NCI-H1694 treated with DMSO at 0.1 percent for 48 hours (cell line): ENCODE measurements around the gene EPM2AIP1.
"Not testable (repeated sequence)": the region's sequence is repeated elsewhere in the genome, so short reads cannot be mapped to it uniquely, and the experiment has no call there.

Source experiments
- DNase-seq: peaks from one replicate; lab custom pipeline; 2025; lab: John Stamatoyannopoulos, UW

The EPM2AIP1 gene

DNA sequence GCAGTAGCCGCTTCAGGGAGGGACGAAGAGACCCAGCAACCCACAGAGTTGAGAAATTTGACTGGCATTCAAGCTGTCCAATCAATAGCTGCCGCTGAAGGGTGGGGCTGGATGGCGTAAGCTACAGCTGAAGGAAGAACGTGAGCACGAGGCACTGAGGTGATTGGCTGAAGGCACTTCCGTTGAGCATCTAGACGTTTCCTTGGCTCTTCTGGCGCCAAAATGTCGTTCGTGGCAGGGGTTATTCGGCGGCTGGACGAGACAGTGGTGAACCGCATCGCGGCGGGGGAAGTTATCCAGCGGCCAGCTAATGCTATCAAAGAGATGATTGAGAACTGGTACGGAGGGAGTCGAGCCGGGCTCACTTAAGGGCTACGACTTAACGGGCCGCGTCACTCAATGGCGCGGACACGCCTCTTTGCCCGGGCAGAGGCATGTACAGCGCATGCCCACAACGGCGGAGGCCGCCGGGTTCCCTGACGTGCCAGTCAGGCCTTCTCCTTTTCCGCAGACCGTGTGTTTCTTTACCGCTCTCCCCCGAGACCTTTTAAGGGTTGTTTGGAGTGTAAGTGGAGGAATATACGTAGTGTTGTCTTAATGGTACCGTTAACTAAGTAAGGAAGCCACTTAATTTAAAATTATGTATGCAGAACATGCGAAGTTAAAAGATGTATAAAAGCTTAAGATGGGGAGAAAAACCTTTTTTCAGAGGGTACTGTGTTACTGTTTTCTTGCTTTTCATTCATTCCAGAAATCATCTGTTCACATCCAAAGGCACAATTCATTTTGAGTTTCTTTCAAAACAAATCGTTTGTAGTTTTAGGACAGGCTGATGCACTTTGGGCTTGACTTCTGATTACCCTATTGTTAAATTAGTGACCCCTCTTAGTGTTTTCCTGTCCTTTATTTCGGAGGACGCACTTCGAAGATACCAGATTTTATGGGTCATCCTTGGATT lies 674 bp upstream of the EPM2AIP1 start, which contains the start of gene MLH1:
MLH1 (plus strand) TSS at position 193 of the 958 bp plus-strand sequence; CDS start at position 223, 30 bp downstream.
- no peak for DNase-seq

DNA sequence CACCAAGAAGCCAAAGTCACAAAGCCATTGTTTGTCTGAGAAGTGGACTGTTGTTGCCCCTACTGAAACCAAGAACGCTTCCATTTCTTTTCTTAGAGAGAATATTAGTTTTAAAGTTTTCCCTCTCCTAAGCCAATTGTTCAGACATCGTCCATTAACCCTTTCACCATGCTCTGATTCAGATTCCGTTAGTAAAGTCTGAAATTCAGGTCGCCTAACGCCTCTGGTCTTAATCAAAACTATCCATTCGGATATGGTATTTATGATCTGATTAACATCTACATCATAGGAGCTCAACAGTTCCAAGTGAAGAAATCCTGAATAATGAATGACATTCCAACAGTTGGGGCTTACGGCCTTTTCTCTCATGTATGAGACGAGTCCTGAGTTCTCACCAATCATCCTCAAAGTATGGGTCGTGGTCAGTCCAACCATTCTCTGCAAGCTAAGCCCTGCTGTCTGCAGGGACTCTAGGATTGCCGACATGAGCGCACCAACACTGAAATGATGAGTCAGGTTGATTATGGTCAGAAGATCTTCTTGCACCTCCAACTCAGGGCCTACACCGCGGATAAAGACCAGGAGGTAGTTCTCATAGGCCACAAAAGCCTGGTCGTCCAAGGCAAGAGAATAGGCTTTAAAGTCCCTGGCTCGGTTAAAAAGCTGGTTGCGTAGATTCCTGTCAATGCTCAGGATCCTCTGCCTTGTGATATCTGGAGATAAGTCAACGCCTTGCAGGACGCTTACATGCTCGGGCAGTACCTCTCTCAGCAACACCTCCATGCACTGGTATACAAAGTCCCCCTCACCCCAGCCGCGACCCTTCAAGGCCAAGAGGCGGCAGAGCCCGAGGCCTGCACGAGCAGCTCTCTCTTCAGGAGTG lies 767 bp downstream of the EPM2AIP1 start:
- DNase-seq: no peak

DNA sequence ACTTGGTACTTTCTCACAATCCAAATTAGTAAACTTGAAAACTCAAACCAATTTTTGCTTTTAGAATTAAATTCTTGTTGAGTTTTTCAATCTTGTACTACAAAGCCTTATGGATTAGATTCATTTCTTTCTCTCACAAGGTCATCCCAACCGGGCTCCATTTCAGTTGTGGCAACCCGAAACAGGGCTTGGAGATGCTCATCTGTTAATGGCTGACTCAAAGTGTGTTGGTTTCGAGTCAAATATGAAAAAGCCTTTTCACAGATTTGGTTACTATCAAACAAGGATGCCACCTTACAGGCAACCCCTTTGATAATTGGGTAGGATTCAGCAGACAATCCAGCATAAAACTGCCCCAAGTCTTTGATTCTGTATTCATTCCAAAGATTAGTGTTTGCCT lies 1.8 kb downstream of the EPM2AIP1 start:
- DNase-seq: no peak

DNA sequence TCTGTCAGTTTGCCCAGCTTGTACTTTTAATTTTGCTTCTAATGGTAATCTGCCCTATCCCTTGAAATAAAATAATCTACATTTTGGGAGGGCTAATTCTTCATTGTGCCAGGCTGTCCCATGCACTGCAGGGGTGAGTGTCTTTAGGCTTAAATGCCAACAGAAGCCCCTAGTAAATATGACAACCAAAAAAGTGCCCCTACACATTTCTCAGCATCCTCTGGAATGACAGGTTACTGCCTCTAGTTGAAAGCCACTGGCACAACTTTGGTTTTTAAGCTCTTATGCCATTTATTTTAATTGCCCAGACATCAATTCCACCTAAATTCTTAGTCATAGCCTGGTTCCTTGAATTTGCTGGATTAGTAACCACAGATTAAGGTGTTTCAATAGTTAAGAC lies 3.4 kb downstream of the EPM2AIP1 start:
- DNase-seq: no peak

DNA sequence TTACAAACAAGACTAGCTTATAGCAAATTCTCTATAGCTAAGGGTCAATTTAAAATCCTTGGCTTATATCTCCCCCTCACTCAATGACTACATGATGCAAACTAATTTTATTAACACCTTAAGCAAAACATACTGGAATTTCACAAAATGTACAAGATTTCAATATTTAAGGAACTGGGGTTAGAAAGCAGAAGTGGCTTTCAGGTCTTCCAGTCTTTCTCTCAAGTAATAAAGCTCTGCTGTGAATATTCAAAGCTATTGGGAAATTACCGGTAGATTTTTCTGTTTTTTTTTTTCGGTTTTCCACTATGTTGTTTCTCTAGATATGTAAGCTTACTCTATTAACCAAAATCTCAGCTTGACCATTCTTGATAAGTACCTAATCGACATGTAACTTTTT lies 3.9 kb downstream of the EPM2AIP1 start:
- DNase-seq: no peak

DNA sequence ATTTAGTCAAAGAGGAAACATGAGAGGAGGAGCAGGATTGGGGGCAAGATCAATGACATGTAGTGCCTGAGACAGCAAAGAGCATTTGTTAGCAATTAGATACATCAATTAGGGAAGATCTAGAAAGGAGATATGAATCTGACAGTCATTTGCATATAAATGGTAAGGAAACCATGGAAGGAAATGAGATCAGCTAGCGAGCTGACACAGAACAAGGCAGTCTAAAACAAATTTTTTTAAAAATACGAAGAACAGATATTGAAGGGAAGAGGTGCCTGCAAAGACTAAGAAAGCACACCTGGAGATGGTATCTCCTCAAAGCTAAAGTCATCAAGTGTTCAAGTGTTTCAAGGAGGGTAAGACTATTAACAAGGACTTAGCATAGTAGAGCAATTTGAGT lies 4.6 kb downstream of the EPM2AIP1 start:
- DNase-seq: no peak

DNA sequence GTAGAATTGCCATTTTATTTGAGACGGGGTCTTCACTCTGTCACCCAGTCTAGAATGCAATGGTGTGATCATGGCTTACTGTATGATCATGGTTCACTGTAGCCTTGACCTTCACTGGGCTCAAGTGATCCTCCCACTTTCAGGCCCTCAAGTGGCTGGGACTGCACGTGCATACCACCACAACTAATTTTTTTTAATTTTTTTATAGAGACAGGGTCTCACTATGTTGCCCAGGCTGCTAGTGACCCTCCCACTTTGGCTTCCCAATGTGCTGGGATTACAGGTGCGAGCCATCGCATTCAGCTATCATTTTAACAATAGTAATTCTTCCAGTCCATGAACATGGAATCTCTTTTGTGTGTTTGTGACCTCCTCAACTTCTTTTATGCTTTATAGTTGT lies 11.9 kb downstream of the EPM2AIP1 start:
- DNase-seq: no peak

DNA sequence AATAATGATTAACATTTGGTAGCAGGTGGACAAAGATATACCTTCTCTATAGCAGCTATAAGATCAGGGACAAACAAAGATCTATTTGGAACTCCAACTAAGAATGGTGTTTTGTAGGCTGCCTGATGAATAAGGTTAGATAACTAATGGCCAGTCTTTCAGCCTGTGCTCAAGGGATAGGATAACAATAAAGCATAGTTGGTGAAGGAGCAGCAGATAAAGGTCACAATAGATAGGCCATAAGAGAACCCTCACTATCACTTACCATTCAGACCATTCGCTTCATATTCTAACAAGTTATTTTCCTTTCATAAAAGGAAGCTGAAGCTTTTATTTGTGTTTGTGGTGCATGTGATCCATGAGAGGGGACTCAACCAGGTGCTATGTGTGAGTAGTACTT lies 19.8 kb downstream of the EPM2AIP1 start:
- no peak for DNase-seq

DNA sequence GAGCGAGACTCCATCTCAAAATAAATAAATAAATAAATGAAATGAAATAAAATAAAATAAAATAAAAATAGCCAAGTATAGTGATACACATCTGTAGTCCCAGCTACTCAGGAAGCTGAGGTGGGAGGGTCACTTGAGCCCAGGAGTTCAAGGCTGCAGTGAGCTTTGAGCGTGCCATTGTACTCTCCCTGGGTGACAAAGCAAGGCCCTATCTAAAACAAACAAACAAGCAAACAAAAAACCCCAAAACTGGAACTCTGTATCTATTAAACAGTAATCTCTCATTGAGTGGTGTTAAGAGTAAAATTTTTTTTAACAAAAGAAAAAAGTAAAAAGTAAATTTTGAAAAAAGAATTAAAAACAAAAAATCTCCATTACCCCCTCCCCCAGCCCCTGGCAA lies 20.8 kb downstream of the EPM2AIP1 start:
- DNase-seq: no peak

DNA sequence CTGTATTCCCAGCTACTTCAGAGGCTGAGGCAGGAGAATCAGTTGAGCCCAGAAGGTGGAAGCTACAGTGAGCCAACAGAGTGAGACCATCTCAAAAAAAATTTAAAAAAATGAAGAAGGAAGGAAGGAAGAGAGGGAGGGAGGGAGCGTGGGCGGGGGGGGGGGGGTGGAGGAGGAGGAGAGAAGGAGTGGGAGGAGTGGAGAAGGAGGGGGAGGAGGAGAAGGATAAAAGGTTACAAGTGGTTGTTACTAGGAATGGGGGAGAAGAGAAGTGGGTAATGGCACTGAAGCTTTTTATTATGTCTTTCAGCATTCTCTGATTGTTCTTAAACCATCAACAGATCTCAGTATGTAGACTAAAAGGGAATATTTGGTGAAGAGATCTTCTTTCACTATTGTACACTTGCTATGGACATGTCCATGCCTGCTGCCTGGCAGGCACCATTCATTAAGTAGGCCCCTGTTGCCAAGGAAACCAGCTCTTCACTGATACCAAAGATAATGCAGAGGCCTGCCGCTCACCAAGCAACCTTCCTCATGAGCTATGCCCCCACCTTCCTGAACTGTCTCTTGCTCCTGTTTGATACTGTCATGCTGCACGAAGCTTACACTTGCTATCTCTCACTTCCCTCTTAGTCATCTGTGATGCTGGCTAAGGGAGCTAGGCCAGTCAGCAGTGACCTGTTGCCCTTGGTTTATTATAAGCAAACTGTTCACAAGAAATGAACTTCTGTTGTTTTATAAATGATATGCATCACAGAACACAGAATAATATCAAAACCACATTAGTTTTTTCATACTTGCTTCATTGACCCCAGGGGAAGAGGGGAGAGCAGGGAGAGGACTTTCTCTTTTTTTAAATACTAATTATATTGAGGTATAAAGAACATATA lies 23.1 kb downstream of the EPM2AIP1 start:
- peak; percentile 22 for DNase-seq

DNA sequence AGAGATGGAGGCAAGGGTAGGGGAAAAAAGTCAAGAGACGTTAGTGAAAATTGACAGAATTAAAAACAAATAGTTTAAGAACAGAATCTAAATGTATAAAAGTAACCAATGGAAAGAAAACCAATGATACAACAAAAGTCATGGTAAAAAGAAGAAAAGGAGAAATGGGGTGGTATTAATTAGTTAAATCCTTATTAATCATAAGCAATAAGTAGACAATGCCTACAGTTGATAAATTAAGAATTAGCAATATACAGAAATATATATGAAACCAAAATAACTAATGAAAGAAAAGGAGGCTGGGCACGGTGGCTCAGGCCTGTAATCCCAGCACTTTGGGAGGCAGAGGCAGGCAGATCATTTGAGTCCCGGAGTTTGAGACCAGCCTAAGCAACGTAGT lies 23.8 kb downstream of the EPM2AIP1 start:
- no peak for DNase-seq

DNA sequence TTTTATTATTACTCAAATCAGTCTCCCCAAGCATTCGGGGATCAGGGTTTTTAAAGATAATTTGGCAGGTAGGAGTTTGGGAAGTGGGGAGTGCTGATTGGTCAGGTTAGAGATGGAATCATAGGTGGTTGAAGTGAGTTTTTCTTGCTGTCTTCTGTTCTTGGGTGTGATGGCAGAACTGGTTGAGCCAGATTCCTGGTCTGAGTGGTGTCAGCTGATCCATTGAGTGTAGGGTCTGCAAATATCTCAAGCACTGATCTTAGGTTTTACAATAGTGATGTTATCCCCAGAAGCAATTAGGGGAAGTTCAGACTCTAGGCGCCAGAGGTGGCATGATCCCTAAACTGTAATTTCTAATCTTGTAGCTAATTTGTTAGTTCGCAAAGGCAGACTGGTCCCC lies 27.5 kb downstream of the EPM2AIP1 start:
- DNase-seq: no peak

DNA sequence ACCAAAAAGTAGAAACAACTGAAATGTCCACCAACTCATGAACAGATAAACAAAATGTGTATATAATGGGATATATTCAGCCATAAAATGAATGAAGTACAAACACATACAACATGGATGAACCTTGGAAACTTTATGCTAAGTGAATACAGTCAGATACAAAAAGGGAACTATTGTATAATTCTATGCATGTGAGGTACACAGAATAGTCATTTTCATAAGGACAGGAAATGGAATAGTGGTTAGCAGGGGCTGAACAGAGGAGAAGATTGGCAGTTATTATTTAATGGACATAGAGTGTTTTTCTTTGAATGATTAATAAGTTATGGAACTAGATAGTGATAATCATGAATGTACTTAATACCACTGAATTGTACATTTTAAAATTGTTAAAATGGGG lies 28.1 kb downstream of the EPM2AIP1 start:
- no peak for DNase-seq

DNA sequence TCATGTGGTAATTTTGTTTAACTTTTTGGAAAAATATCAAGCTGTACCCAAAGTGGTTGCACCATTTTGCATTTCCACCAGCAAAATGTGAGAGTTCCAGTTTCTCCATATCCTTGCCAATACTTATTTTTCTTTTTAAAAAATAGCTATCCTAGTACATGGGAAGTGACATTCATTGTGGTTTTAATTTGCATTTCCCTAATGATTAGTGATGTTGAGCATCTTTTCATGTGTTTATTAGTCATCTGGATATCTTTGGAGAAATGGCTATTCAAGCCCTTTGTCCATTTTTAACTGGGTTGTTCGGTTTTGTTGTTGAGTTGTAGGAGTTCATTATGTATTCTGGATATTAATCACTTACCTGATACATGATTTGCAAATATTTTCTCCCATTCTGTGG lies 28.6 kb downstream of the EPM2AIP1 start:
- DNase-seq: no peak

DNA sequence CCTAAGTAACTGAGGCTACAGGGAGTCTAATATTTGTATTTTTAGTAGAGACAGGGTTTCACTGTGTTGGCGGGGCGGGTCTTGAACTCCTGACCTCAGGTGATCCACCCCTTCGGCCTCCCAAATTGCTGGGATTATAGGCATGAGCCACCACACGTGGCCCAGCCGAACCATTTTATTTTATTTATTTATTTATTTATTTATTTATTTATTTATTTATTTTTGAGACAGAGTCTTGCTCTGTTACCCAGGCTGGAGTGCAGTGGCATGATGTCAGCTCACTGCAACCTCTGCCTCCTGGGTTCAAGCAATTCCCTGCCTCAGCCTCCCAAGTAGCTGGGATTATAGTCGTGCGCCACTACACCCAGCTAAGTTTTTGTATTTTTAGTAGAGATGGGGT lies 29.9 kb downstream of the EPM2AIP1 start:
- DNase-seq: not testable (repeated sequence)

DNA sequence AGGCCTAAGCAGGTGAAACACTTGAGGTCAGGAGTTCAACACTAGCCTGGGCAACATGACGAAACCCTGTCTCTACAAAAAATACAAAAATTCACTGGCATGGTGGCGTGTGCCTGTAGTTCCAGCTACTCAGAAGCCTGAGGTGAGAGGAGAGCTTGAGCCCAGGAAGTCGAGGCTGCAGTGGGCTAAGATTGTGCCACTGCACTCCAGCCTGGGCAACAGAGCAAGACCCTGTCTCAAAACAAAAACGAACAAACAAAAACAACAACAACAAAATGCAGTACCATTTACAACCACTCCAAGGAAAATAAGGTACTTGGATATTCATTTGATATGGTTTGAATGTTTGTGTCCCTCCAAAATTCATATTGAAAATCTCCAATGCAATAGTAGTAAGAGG lies 32.4 kb downstream of the EPM2AIP1 start:
- DNase-seq: no peak

DNA sequence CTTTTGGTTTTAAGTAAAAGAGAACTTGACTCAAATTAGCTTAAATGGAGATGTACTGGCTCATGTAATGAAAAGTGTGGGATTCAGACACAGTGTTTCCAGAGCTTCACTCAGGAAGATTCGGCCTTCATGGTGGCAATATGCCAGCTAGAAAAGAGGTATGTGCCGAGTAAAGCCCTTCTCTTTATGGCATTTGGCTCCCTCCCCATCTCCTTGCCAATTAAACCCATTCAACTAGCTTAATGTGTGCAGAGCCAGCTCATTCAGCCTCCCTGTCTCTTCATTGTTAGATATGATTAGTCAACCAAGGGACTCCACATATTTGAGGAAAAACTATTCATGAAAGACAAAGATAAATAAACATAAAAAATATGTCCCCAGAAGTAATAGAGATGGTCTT lies 33.1 kb downstream of the EPM2AIP1 start:
- DNase-seq: no peak

DNA sequence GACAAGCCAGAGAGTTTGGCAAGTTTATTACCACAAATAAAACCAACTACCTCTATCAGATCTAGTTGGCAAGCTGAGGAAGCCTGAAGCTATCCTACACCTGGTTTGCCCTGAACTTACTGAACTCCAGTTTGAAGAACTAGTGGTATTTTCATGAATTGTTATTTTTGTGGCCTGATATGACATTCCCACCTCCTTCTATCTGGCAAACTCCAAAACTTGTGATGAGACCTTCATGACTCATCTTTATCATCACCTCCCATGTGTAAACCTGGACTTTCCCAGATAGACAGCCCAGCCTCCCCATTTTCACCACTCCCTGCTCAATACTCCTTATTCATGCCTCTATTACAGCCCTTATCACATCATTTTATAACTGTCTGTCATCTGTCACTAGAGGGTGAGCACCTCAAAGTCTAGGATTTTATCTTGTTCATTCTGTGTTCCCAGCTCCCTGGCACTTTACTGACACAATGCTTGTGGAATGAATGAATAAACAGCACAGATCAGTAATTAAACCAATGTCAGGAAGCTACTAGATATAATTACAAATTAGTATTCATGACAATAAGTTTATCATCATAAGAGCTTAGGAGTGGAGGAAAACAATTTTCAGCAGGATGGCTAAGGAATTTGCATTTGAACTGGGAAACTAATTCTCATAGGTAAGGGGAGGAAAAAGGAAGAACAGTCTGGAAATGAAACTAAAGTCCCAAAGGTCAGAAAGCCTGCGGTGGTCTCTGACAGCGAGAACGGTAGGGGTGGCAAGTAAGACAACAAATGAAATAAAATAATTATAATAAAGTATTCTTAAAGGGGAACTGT lies 34.9 kb downstream of the EPM2AIP1 start:
- no peak for DNase-seq

DNA sequence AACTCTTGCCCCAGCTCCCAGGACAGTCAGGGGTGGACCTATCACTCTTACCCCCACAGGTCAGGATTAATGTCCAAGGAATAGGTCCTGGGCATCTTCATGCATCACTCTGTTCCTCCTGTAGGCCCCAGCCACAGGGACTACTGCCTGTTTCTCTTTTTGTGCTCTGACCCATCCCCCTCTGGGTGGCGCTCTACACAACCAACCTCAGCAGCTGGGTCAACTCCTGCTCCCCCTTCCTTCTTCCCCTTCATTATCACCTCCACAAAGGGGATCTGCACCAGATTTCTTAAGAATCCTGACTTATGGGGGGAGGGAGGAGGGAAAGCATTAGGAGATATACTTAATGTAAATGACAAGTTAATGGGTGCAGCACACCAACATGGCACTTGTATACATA lies 35.9 kb downstream of the EPM2AIP1 start:
- DNase-seq: no peak

DNA sequence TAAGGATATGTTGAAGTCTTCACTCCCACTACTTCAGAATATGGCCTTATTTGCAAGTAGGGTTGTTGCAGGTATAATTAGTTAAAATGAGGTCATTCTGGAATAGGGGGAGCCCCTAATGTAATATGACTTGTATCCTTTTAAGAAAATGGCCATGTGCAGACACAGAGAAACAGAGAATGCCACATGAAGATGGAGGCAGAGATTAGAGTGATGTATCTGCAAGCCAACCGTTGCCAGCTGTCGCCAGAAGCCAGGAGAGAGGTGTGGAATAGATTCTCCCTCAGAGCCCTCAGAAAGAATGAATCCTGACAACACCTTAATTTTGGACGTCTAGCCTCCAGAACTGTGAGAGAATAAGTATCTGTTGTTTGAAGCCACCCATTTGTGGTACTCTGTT lies 36.8 kb downstream of the EPM2AIP1 start:
- DNase-seq: no peak
